Mucosa of descending colon (tissue), 3 donors: Measurements from ENCODE around the gene SLC2A1. TPM values are rescaled to one million over a fixed set of nuclear protein-coding genes. Genes with fewer than 3 reads are reported as not detected.

Source experiments
- ATAC-seq: fragments of 200-7000 bp; cut with Tn5 transposase; one replicate; pipeline ENCODE4 v1.9.1; 2020; ENCODE audit warnings: mild to moderate bottlenecking, moderate library complexity
- DNase-seq, 3 donors: peaks; one replicate each; pipeline ENCODE4 v3.0.0-alpha.2; 2020
- H3K36me3 ChIP-seq: fragments of 200-600 bp; one replicate; pipeline ENCODE4 v1.8.0; 2021; ENCODE audit warnings: low read depth, mild to moderate bottlenecking
- H3K4me1 ChIP-seq: fragments of 200-600 bp; one replicate; pipeline ENCODE4 v1.8.0; 2021; ENCODE audit warnings: low read depth, mild to moderate bottlenecking
- H3K4me3 ChIP-seq: fragments of 200-600 bp; one replicate; pipeline ENCODE4 v1.8.0; 2021; ENCODE audit warnings: mild to moderate bottlenecking
- H3K9me3 ChIP-seq: fragments of 200-600 bp; one replicate; pipeline ENCODE4 v1.8.0; 2021; ENCODE audit warnings: mild to moderate bottlenecking
- intact Hi-C, 2 donors: fragments of 100-400 bp; cut with DNase I in 1 of 2; cut with micrococcal nuclease in 1 of 2; formaldehyde crosslinking; loops; one replicate each; pipeline versions ENCODE4 v1.11.0 to v1.11.1; 2022; cut with DNase I, micrococcal nuclease
- total RNA-seq, 3 donors: library from RNA; stranded (reverse); fragmentation: NEBNext Ultra II Directional in 2 of 3; extraction: Animal tissue kit (Norgen Biotek cat#: 25700) in 2 of 3; gene quantifications; one replicate each; pipeline versions ENCODE4 v1.2.1 to v1.2.4, GENCODE V29; 2021 to 2023
- TF ChIP-seq, protein P1 (sequence below): fragments of 200-600 bp; IDR thresholded peaks from one replicate; pipeline ENCODE4 v1.8.0; 2022; ENCODE audit warnings: antibody characterized with exemption, mild to moderate bottlenecking
- donor health status: DM: no; HTN: no; CAD: no; lungs with moderate emphysema.
- donor health status: DM: no; HTN: no; CAD: no.
- donor health status: DM: no; HTN: yes; CAD: no.

Gene SLC2A1
- total RNA-seq, 3 donors from 2014 or later: 36.0 to 81.2 (median 74.3) TPM

DNA sequence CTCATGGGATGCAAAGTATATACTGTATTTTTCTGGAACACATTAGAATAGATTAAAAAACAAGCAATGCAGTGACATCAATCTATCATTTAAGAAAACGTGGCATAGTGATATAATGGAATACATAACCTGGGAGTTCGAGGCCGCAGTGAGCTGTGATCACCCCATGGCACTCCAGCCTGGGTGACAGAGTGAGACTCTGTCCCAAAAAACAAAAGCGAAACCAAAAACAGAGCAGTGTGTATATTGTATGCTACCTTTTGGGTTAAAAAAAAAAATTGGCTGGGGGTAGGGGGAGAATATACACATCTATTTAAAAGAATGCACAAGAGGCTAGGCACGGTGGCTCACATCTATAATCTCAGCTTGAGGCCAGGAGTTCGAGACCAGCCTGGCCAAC lies 13.5 kb downstream of the SLC2A1 start:
- intact Hi-C loops: no loop called here
- TF ChIP-seq, protein P1, sequence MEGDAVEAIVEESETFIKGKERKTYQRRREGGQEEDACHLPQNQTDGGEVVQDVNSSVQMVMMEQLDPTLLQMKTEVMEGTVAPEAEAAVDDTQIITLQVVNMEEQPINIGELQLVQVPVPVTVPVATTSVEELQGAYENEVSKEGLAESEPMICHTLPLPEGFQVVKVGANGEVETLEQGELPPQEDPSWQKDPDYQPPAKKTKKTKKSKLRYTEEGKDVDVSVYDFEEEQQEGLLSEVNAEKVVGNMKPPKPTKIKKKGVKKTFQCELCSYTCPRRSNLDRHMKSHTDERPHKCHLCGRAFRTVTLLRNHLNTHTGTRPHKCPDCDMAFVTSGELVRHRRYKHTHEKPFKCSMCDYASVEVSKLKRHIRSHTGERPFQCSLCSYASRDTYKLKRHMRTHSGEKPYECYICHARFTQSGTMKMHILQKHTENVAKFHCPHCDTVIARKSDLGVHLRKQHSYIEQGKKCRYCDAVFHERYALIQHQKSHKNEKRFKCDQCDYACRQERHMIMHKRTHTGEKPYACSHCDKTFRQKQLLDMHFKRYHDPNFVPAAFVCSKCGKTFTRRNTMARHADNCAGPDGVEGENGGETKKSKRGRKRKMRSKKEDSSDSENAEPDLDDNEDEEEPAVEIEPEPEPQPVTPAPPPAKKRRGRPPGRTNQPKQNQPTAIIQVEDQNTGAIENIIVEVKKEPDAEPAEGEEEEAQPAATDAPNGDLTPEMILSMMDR: no peak
- DNase-seq (no peak), ATAC-seq (no peak)
- Histone ChIP-seq H3K4me1 (peaks cover 55% of the 10 kb centered on the region), H3K9me3 (no peaks in the 10 kb centered on the region), H3K36me3 (no peaks in the 10 kb centered on the region), H3K4me3 (no peak overlapping the region)

DNA sequence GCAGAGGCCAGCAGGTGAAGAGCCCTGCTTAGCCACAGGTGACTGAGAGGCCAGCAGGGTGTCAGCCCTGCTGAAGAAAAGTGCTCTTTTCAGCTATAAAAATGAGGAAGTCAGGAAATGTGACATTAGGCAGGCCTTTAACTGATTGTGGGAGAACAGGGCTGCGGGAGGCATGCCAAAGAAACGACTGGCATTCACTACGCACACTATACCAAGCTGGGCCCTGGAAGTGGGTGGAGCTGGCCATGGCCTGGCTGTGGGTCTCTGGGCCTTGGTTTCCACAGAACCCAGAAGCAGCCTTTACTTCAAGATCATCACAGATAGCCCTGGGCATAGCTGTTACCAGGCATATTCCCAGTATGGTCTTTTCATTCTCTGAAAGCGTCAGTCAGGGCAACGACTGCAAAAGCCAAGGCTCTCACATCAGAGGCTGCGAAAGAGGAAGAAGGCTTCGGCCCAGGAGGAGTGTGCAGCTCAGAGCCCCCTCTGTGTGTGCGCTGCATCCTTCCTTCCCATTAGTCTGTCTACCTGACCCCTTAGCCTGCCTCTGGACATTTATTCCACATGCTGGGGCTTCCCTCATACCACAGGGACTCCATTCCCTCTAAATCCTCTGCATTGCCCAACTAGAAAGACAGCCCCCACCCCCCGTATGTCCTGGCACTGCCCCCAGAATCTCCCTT lies 14.3 kb downstream of the SLC2A1 start:
- ATAC-seq: peak; percentile 29
- H3K36me3 ChIP-seq: no peaks in the 10 kb centered on the region

DNA sequence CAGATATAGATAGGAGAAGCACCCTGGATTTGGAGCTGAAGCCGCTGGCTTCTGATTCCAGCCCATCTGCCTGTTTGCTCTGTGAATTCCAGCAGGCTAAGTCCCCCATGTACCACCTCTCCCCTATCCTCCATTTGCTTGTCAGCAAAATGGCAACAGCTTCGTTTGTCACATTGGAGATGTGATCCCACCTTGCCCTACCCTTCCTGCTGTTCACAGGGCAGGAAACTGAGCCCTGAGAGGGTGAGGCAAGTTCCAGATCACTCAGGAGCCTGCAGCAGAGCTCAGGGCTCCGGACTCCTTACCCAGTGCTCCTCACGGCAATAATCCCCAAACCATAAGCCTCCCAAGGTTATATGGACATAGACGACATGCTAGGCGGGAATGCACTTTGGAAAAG lies 14.9 kb downstream of the SLC2A1 start:
- DNase-seq: peak in 1 of 3 donors; percentile 25
- Histone ChIP-seq H3K9me3 (no peaks in the 10 kb centered on the region), H3K36me3 (no peaks in the 10 kb centered on the region), H3K4me1 (peaks cover 63% of the 10 kb centered on the region), H3K4me3 (no peak overlapping the region)
- intact Hi-C loops: no loop called here
- TF ChIP-seq, protein P1: no peak
- ATAC-seq: peak; percentile 1

More for the DNA sequence above, 14.3 kb downstream of the SLC2A1 start:
- intact Hi-C loops: no loop called here
- Histone ChIP-seq H3K4me3 (no peak overlapping the region), H3K4me1 (peaks cover 61% of the 10 kb centered on the region), H3K9me3 (no peaks in the 10 kb centered on the region)
- DNase-seq: peak; percentile 69 to 75 (median 73)
- TF ChIP-seq, protein P1: no peak

- ATAC-seq (peak; percentile 74), DNase-seq (peak; percentile 81 to 88 (median 82))
- no peaks in the 10 kb centered on the region for H3K36me3 ChIP-seq
- TF ChIP-seq, protein P1: no peak
- peaks cover 69% of the 10 kb centered on the region for H3K4me1 ChIP-seq
- H3K9me3 ChIP-seq: no peaks in the 10 kb centered on the region
- H3K4me3 ChIP-seq: no peak overlapping the region
- intact Hi-C loops: no loop called here
Measured at GRCh38 chr1:42943166-42943565, 15.5 kb downstream of the SLC2A1 start.

- DNase-seq (peak in 2 of 3 donors; percentile 52 to 55), ATAC-seq (no peak)
- Histone ChIP-seq H3K4me3 (no peak overlapping the region), H3K36me3 (no peaks in the 10 kb centered on the region), H3K4me1 (peaks cover 76% of the 10 kb centered on the region), H3K9me3 (no peaks in the 10 kb centered on the region)
- TF ChIP-seq, protein P1: no peak
- intact Hi-C loops: no loop called here
Measured at GRCh38 chr1:42942444-42942843, 16.2 kb downstream of the SLC2A1 start.
